ENCODE results near the gene PREB.

The PREB gene

DNA sequence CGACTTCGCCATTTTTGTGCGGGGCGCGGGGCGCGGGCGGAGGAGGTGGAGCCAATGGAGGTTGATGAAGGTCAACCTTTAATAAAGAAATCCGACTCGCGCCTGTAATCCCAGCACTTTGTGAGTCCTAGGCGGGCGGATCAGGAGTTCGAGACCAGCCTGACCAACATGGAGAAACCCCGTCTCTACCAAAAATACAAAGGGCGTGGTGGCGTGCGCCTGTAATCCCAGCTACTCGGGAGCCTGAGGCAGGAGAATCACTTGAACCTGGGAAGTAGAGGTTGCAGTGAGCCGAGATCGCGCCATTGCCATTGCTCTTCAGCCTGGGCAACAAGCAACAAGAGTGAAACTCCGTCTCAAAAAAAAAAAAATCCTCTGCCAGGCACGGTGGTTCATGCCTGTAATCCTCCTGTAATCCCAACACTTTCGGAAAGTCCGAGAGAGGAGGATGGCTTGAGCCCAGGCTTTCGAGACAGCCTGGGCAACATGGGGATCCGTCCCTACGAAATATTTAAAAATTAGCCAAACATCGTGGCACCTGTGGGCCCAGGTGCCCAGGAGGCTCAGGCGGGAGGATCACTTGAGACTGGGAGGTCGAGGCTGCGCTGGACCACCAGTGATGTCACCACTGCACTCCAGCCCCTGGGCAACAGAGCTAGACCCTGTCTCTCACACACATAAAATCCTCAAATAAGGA, 493 bp upstream of the PREB start:
- no peak for TF ChIP-seq REST (IDR thresholded peaks at IDR 0.05; ENCODE audit: insufficient read depth in 1 of 2, low read depth in 2 of 2, low read length in 2 of 2)
- TF ChIP-seq FOXP2 (optimal IDR thresholded peaks at IDR 0.05; ENCODE audit: borderline replicate concordance, extremely low read depth, extremely low read length, insufficient read depth), result no peak
- no peak for TF ChIP-seq SIN3A (IDR thresholded peaks at IDR 0.05; ENCODE audit: borderline replicate concordance, insufficient read depth, low read length)
- TF ChIP-seq TAF1 (IDR thresholded peaks at IDR 0.05; ENCODE audit: borderline replicate concordance, insufficient read depth, low read length), result no peak; the same call in 1 of the 2 replicates
- no peak for TF ChIP-seq POLR2AphosphoS5 (IDR thresholded peaks at IDR 0.05; ENCODE audit: low read depth, low read length)

DNA sequence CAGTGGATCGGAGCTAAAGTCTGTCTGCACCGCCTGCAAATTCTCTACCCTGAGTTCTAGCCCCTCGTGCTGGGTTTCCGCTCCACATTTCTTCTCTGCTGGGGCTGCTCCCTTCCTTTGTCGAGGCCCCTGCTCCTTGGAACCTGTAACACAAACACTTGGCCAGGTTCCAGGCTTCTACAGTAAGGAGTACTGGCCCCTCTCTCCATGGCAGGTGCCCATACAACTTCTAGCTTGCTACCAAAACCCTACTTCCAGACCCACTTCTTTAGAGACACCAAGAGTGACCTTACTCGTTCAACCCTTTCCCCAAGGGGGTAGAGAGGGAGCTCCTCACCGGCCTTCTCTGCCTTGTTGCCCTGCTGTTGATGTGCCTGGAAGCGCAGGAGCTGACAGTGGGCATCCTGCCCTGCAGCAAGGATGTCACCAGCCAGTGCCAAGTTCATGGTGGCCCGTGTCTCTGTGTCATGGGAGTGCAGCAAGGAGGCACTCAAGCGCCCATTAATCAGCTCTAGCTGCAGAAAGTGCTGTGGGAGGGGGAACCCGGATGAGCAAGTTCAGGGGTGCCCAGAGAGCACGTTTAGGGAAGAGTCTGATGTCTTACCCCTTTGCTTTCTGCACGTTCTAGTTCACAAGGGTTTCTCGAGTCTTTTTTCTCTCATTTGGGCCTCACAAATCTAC, 1.1 kb downstream of the PREB start:
- TF ChIP-seq FOXP2 (optimal IDR thresholded peaks at IDR 0.05; ENCODE audit: borderline replicate concordance, extremely low read depth, extremely low read length, insufficient read depth) (no peak), TAF1 (IDR thresholded peaks at IDR 0.05; ENCODE audit: borderline replicate concordance, insufficient read depth, low read length) (no peak), POLR2AphosphoS5 (IDR thresholded peaks at IDR 0.05; ENCODE audit: low read depth, low read length) (no peak)

DNA sequence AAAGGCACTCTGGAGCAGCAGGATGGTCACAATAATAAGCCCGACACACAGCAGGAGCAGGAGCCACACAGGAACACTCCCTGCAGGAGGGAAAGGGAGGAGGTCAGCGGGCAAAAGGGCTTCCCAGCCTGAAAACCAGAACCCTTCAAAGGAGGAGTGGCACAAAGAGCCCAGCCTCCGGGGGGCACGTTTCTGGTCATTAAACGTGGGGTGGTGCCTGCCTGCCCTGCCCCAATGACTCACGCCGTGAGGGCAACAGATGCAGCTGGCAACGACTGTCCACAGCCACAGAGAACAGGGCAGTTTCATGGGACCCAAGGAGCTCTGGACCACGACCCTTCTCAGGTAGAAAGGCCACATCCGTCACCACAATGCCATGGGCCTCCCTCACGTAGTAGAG, 3.0 kb downstream of the PREB start:
- TF ChIP-seq REST (IDR thresholded peaks at IDR 0.05; ENCODE audit: insufficient read depth in 1 of 2, low read depth in 2 of 2, low read length in 2 of 2) (no peak), POLR2AphosphoS5 (IDR thresholded peaks at IDR 0.05; ENCODE audit: low read depth, low read length) (no peak), SIN3A (IDR thresholded peaks at IDR 0.05; ENCODE audit: borderline replicate concordance, insufficient read depth, low read length) (no peak), FOXP2 (optimal IDR thresholded peaks at IDR 0.05; ENCODE audit: borderline replicate concordance, extremely low read depth, extremely low read length, insufficient read depth) (no peak), TAF1 (IDR thresholded peaks at IDR 0.05; ENCODE audit: borderline replicate concordance, insufficient read depth, low read length) (no peak)

DNA sequence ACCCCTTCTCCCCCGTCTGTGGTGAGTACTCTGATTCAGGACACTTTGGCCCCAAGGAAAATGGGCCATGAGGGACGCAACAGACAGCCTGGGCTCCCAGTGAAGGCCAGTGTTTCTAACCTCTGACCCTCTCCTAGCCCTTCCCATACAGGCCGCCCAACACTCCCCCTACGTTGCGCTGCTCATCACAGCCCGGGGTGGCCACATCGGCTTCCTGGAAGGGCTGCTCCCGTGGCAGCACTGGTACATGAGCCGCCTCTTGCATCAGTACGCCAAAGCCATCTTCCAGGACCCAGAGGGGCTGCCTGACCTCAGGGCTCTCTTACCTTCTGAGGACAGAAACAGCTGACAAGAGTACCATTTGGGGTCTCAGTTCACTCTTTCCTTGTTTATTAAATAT, 4.0 kb downstream of the PREB start:
- no peak for TF ChIP-seq TAF1 (IDR thresholded peaks at IDR 0.05; ENCODE audit: borderline replicate concordance, insufficient read depth, low read length)
- TF ChIP-seq FOXP2 (optimal IDR thresholded peaks at IDR 0.05; ENCODE audit: borderline replicate concordance, extremely low read depth, extremely low read length, insufficient read depth), result no peak
- no peak for TF ChIP-seq REST (IDR thresholded peaks at IDR 0.05; ENCODE audit: insufficient read depth in 1 of 2, low read depth in 2 of 2, low read length in 2 of 2)
- TF ChIP-seq POLR2AphosphoS5 (IDR thresholded peaks at IDR 0.05; ENCODE audit: low read depth, low read length), result no peak; the same call in 1 of the 2 replicates
- no peak for TF ChIP-seq SIN3A (IDR thresholded peaks at IDR 0.05; ENCODE audit: borderline replicate concordance, insufficient read depth, low read length)

- TF ChIP-seq POLR2AphosphoS5 (IDR thresholded peaks at IDR 0.05; ENCODE audit: low read depth, low read length), result no peak; the same call in none of the 2 replicates
- TF ChIP-seq SIN3A (IDR thresholded peaks at IDR 0.05; ENCODE audit: borderline replicate concordance, insufficient read depth, low read length), result no peak
- no peak for TF ChIP-seq REST (IDR thresholded peaks at IDR 0.05; ENCODE audit: insufficient read depth in 1 of 2, low read depth in 2 of 2, low read length in 2 of 2)
- TF ChIP-seq FOXP2 (optimal IDR thresholded peaks at IDR 0.05; ENCODE audit: borderline replicate concordance, extremely low read depth, extremely low read length, insufficient read depth), result no peak
- no peak for TF ChIP-seq TAF1 (IDR thresholded peaks at IDR 0.05; ENCODE audit: borderline replicate concordance, insufficient read depth, low read length)
Measured at GRCh38 chr2:27128668-27129571, 5.5 kb downstream of the PREB start.

All from PFSK-1 (cell line).